Measurements from ENCODE around the gene ATP6V0D1. TPM values are rescaled to one million over a fixed set of nuclear protein-coding genes. Genes with fewer than 3 reads are reported as not detected.

The ATP6V0D1 gene
- total and polyA plus RNA-seq, 2 donors (not counting 1 experiment from before 2014, with no cell fraction given): 62.1 to 91.0 TPM

GRCh38 chr16:67457611-67458010 lies 23.3 kb downstream of the ATP6V0D1 start:
- peaks cover 53% of the 10 kb centered on the region for H3K79me2 ChIP-seq (ENCODE audit: control insufficient read depth, insufficient read depth, low read length)
- ChIA-PET CTCF (interaction anchor here (0.9 to 2.8 kb wide), 3 partner anchors 8 to 30 kb away, joined by 3 to 9 read pairs (median 3); partner anchors contain the start of gene ATP6V0D1), POLR2A (no interaction called here)
- DNase-seq (no peak), ATAC-seq (ENCODE audit: low read depth) (no peak)
- no peak overlapping the region for H2AFZ ChIP-seq (ENCODE audit: insufficient read depth, low read depth, low read length, poor library complexity, severe bottlenecking)
- H4K20me1 ChIP-seq (ENCODE audit: control insufficient read depth, insufficient read depth, low read length, poor library complexity, severe bottlenecking): peaks cover 99% of the 10 kb centered on the region
- TF ChIP-seq CTCF (IDR thresholded peaks at IDR 0.05) (no peak), EZH2 (IDR thresholded peaks at IDR 0.05; ENCODE audit: borderline replicate concordance, insufficient read depth, low read depth, low read length, poor library complexity, severe bottlenecking) (no peak)
- Mint-ChIP-seq H3K27ac (no peak overlapping the region), H3K27me3 (no peaks in the 10 kb centered on the region), H3K9me3 (ENCODE audit: insufficient read depth) (no peaks in the 10 kb centered on the region), H3K4me1 (peaks cover 17% of the 10 kb centered on the region), H3K4me3 (no peak overlapping the region)
- intact Hi-C loops (cut with micrococcal nuclease): no loop called here
- 95% methylated on average over 7 of the region's 7 CpGs for WGBS (ENCODE audit: insufficient coverage)
- H3K9me3 ChIP-seq (ENCODE audit: control extremely low read depth in 1 of 3, control insufficient read depth in 2 of 3, insufficient read depth in 1 of 3, low read length in 2 of 3): no peaks in the 10 kb centered on the region
- no peak overlapping the region for H3K27ac ChIP-seq (ENCODE audit: low read length in 2 of 2)
- H3K36me3 ChIP-seq (replicated peaks in 1 of 2; ENCODE audit: control extremely low read depth in 1 of 2, control insufficient read depth in 1 of 2, extremely low read depth in 1 of 2, insufficient read depth in 2 of 2, low read length in 1 of 2): peaks cover 0 to 66% of the 10 kb centered on the region in 2 experiments
- H3K9ac ChIP-seq (ENCODE audit: low read length): no peak overlapping the region
- H3K4me1 ChIP-seq (ENCODE audit: control insufficient read depth in 2 of 2, insufficient read depth in 2 of 2, low read length in 2 of 2): peaks cover 0 to 10% of the 10 kb centered on the region in 2 donors
- H3K4me2 ChIP-seq (replicated peaks; ENCODE audit: low read depth, low read length, poor library complexity, severe bottlenecking): no peak overlapping the region
- no peak overlapping the region for H3K4me3 ChIP-seq (ENCODE audit: control extremely low read depth in 1 of 5, extremely low read depth in 1 of 5, insufficient read depth in 1 of 5, low read depth in 2 of 5, low read length in 4 of 5)
- H3K27me3 ChIP-seq (replicated peaks in 1 of 4; ENCODE audit: control extremely low read depth in 1 of 4, control insufficient read depth in 3 of 4, insufficient read depth in 4 of 4, low read length in 3 of 4): no peaks in the 10 kb centered on the region

- no peaks in the 10 kb centered on the region for H3K27me3 ChIP-seq (replicated peaks in 1 of 4; ENCODE audit: control extremely low read depth in 1 of 4, control insufficient read depth in 3 of 4, insufficient read depth in 4 of 4, low read length in 3 of 4)
- no peak overlapping the region for H3K4me3 ChIP-seq (ENCODE audit: control extremely low read depth in 1 of 5, extremely low read depth in 1 of 5, insufficient read depth in 1 of 5, low read depth in 2 of 5, low read length in 4 of 5)
- H3K4me1 ChIP-seq (ENCODE audit: control insufficient read depth in 2 of 2, insufficient read depth in 2 of 2, low read length in 2 of 2): peaks cover 0 to 10% of the 10 kb centered on the region in 2 donors
- no peak overlapping the region for H3K9ac ChIP-seq (ENCODE audit: low read length)
- H3K27ac ChIP-seq (ENCODE audit: low read length in 2 of 2): no peak overlapping the region
- ChIA-PET CTCF (interaction anchor here (0.6 to 2.8 kb wide), 4 partner anchors 9 to 176 kb away, joined by 3 to 10 read pairs (median 7); no protein-coding TSS in a partner anchor), POLR2A (no interaction called here)
- ATAC-seq (ENCODE audit: low read depth): no peak
- no peaks in the 10 kb centered on the region for H3K9me3 ChIP-seq (ENCODE audit: control extremely low read depth in 1 of 3, control insufficient read depth in 2 of 3, insufficient read depth in 1 of 3, low read length in 2 of 3)
- no peak overlapping the region for H3K4me2 ChIP-seq (replicated peaks; ENCODE audit: low read depth, low read length, poor library complexity, severe bottlenecking)
- intact Hi-C loops (cut with micrococcal nuclease): no loop called here
- H4K20me1 ChIP-seq (ENCODE audit: control insufficient read depth, insufficient read depth, low read length, poor library complexity, severe bottlenecking): peaks cover 96% of the 10 kb centered on the region
- H3K36me3 ChIP-seq (replicated peaks in 1 of 2; ENCODE audit: control extremely low read depth in 1 of 2, control insufficient read depth in 1 of 2, extremely low read depth in 1 of 2, insufficient read depth in 2 of 2, low read length in 1 of 2): peaks cover 0 to 66% of the 10 kb centered on the region in 2 experiments
- no peak overlapping the region for H2AFZ ChIP-seq (ENCODE audit: insufficient read depth, low read depth, low read length, poor library complexity, severe bottlenecking)
- Mint-ChIP-seq H3K27ac (no peak overlapping the region), H3K4me1 (peaks cover 16% of the 10 kb centered on the region), H3K27me3 (no peaks in the 10 kb centered on the region), H3K4me3 (no peak overlapping the region), H3K9me3 (ENCODE audit: insufficient read depth) (no peaks in the 10 kb centered on the region)
- peaks cover 49% of the 10 kb centered on the region for H3K79me2 ChIP-seq (ENCODE audit: control insufficient read depth, insufficient read depth, low read length)
- 90% methylated on average over 6 of the region's 6 CpGs for WGBS (ENCODE audit: insufficient coverage)
- DNase-seq: no peak
- no peak for TF ChIP-seq CTCF (IDR thresholded peaks at IDR 0.05)
- TF ChIP-seq EZH2 (IDR thresholded peaks at IDR 0.05; ENCODE audit: borderline replicate concordance, insufficient read depth, low read depth, low read length, poor library complexity, severe bottlenecking): no peak
Observed at GRCh38 chr16:67456391-67457081, 24.4 kb downstream of the ATP6V0D1 start.
